HepG2 (cell line): ENCODE results near the gene STX2.

Experiments
- CTCF ChIP-seq: sonication (generic); formaldehyde crosslinking; IDR thresholded peaks from 2 replicates; pipeline ENCODE4 v1.5.0; 2020; ENCODE audit warnings: mild to moderate bottlenecking, missing genetic modification reagents, moderate library complexity
- DNMT3B ChIP-seq: conservative IDR thresholded peaks from 2 replicates; pipeline ENCODE4 v1.6.1; 2016; ENCODE audit warnings: missing biosample characterization, control low read depth
- EP300 ChIP-seq, 3 experiments: sonication (generic) in 1 of 3; formaldehyde crosslinking in 1 of 3; IDR thresholded peaks; 2 replicates each; pipeline versions ENCODE4 v1.5.1 to v1.6.1; 2011 to 2020; ENCODE audit warnings: low read depth in 2 of 3, low read length in 2 of 3, borderline replicate concordance in 1 of 3, improper control_type of control experiment in 1 of 3, mild to moderate bottlenecking in 1 of 3, missing genetic modification reagents in 1 of 3, moderate library complexity in 1 of 3
- EZH2 ChIP-seq: conservative IDR thresholded peaks from 2 replicates; pipeline ENCODE4 v1.6.1; 2012; ENCODE audit warnings: mild to moderate bottlenecking, low read depth, low read length, moderate library complexity
- FOXK1 ChIP-seq: sonication (generic); formaldehyde crosslinking; IDR thresholded peaks from 2 replicates; pipeline ENCODE4 v1.4.0; 2020; ENCODE audit warnings: low read depth, missing genetic modification reagents, borderline replicate concordance
- HMGXB4 ChIP-seq, 2 experiments: sonication (generic) in 1 of 2; formaldehyde crosslinking in 1 of 2; IDR thresholded peaks; 2 replicates each; pipeline versions ENCODE4 v1.4.0 to v1.6.1; 2018 to 2020; ENCODE audit warnings: missing genetic modification reagents in 2 of 2, borderline replicate concordance in 1 of 2, low read depth in 1 of 2, mild to moderate bottlenecking in 1 of 2, missing biosample characterization in 1 of 2
- MAZ ChIP-seq, 2 experiments: sonication (generic) in 1 of 2; formaldehyde crosslinking in 1 of 2; IDR thresholded peaks; 2 replicates each; pipeline versions ENCODE4 v1.5.0 to v1.6.1; 2012 to 2020; ENCODE audit warnings: low read depth in 2 of 2, mild to moderate bottlenecking in 2 of 2, borderline replicate concordance in 1 of 2, improper control_type of control experiment in 1 of 2, low read length in 1 of 2, missing genetic modification reagents in 1 of 2, moderate library complexity in 1 of 2
- MXD1 ChIP-seq: sonication (generic); formaldehyde crosslinking; IDR thresholded peaks from 2 replicates; pipeline ENCODE4 v1.4.0; 2020; ENCODE audit warnings: mild to moderate bottlenecking, missing genetic modification reagents
- SMARCE1 ChIP-seq: fragments of 450-650 bp; IDR thresholded peaks from 2 replicates; pipeline ENCODE4 v1.6.1; 2017; ENCODE audit warnings: borderline replicate concordance
- TP53 ChIP-seq: sonication (generic); formaldehyde crosslinking; conservative IDR thresholded peaks from 2 replicates; pipeline ENCODE4 v1.4.0; 2020; ENCODE audit warnings: missing genetic modification reagents
- ZNF121 ChIP-seq: sonication (generic); formaldehyde crosslinking; IDR thresholded peaks from 2 replicates; pipeline ENCODE4 v1.5.0; 2020; ENCODE audit warnings: mild to moderate bottlenecking, missing genetic modification reagents
- ZNF142 ChIP-seq: sonication (generic); formaldehyde crosslinking; IDR thresholded peaks from 2 replicates; pipeline ENCODE4 v1.4.0; 2020; ENCODE audit warnings: missing genetic modification reagents
- ZNF296 ChIP-seq: sonication (generic); formaldehyde crosslinking; conservative IDR thresholded peaks from 2 replicates; pipeline ENCODE4 v1.5.0; 2020; ENCODE audit warnings: mild to moderate bottlenecking, missing genetic modification reagents
- ZSCAN5A ChIP-seq: sonication (generic); formaldehyde crosslinking; IDR thresholded peaks from 2 replicates; pipeline ENCODE4 v1.8.0; 2022; ENCODE audit warnings: mild to moderate bottlenecking, missing genetic modification reagents, borderline replicate concordance

GRCh38 chr12:130787445-130788410 is 51.3 kb downstream of the STX2 start:
- TF ChIP-seq CTCF (CRISPR knock-in tag) = no peak
- no peak for TF ChIP-seq TP53 (CRISPR knock-in tag)
- no peak for TF ChIP-seq ZNF296 (CRISPR knock-in tag)
- TF ChIP-seq SMARCE1 = no peak
- no peak for TF ChIP-seq EP300 (IDR thresholded peaks at IDR 0.05; ENCODE audit: low read depth in 2 of 2, low read length in 2 of 2)
- no peak for TF ChIP-seq EP300 (CRISPR knock-in tag; IDR thresholded peaks at IDR 0.05; ENCODE audit: borderline replicate concordance)
- no peak for TF ChIP-seq MAZ (IDR thresholded peaks at IDR 0.05; ENCODE audit: borderline replicate concordance, low read depth, low read length)
- no peak for TF ChIP-seq MAZ (CRISPR knock-in tag; IDR thresholded peaks at IDR 0.05; ENCODE audit: low read depth)
- TF ChIP-seq ZSCAN5A (CRISPR knock-in tag) = no peak
- TF ChIP-seq EZH2 = no peak
- no peak for TF ChIP-seq MXD1 (CRISPR knock-in tag)
- TF ChIP-seq ZNF142 = no peak
- TF ChIP-seq DNMT3B = no peak
- TF ChIP-seq HMGXB4 (CRISPR knock-in tag; IDR thresholded peaks at IDR 0.05; ENCODE audit: borderline replicate concordance in 1 of 2, low read depth in 1 of 2) = no peak
- TF ChIP-seq ZNF121 = no peak
- TF ChIP-seq FOXK1 = no peak
